K562 (cell line): ENCODE data around the gene PLEKHM3. TPM values are rescaled to one million over a fixed set of nuclear protein-coding genes. Genes with fewer than 3 reads are reported as not detected.

Experiments
- ARID4B ChIP-seq: sonication (generic); formaldehyde crosslinking; IDR thresholded peaks from 2 replicates; pipeline ENCODE4 v1.8.0; 2022; ENCODE audit warnings: mild to moderate bottlenecking, missing genetic modification reagents
- BACH1 ChIP-seq: fragments of 200-800 bp; sonication (Bioruptor generic); IDR thresholded peaks from 2 replicates; pipeline ENCODE4 v1.6.1; 2016; ENCODE audit warnings: missing genetic modification characterization, missing compliant biosample characterization
- MTA3 ChIP-seq: fragments of 450-650 bp; formaldehyde crosslinking; IDR thresholded peaks from 2 replicates; pipeline ENCODE4 v1.6.1; 2017; ENCODE audit warnings: mild to moderate bottlenecking, borderline replicate concordance
- REST ChIP-seq, 2 experiments: fragments of 450-650 bp; formaldehyde crosslinking in 1 of 2; IDR thresholded peaks; 2 replicates each; pipeline versions ENCODE4 v1.4.0 to v1.6.1; 2014 to 2020; ENCODE audit warnings: mild to moderate bottlenecking in 2 of 2, borderline replicate concordance in 1 of 2, low read depth in 1 of 2
- RHOXF2B ChIP-seq: fragments of 250-450 bp; sonication (Bioruptor Pico); conservative IDR thresholded peaks from 2 replicates; pipeline ENCODE4 v1.5.1; 2021
- ZBTB26 ChIP-seq: fragments of 450-650 bp; formaldehyde crosslinking; IDR thresholded peaks from 2 replicates; pipeline ENCODE4 v1.4.0; 2022; ENCODE audit warnings: missing genetic modification characterization
- ZNF518B ChIP-seq: fragments of 250-450 bp; sonication (Bioruptor Pico); IDR thresholded peaks from 2 replicates; pipeline ENCODE4 v1.5.0; 2021; ENCODE audit warnings: mild to moderate bottlenecking, moderate library complexity
- ZNF707 ChIP-seq: fragments of 250-450 bp; sonication (Bioruptor Pico); conservative IDR thresholded peaks from 2 replicates; pipeline ENCODE4 v1.8.0; 2022; ENCODE audit warnings: inconsistent platforms, mild to moderate bottlenecking, moderate library complexity
- polyA plus RNA-seq, 8 experiments: library from polyadenylated mRNA; depleted of rRNA in 4 of 8; stranded (reverse) in 5 of 8; unstranded in 3 of 8; fragments of >200 nt; fragmentation: Nextera tagmentation in 2 of 8; fragmentation: Illumina TruSeq in 1 of 8; extraction: Ambion mirVana in 2 of 8; extraction: Trizol in 1 of 8; gene quantifications; 2 replicates each; pipeline versions ENCODE4 v1.2.1 to v1.2.3, GENCODE V29; 2011 to 2014; ENCODE audit warnings: inconsistent platforms in 1 of 8, missing spikeins in 1 of 8
- total RNA-seq, 7 experiments: library from RNA; depleted of rRNA in 6 of 7; stranded (reverse); fragments of >200 nt in 6 of 7; fragmentation: Illumina TruSeq in 2 of 7; extraction: Trizol in 2 of 7; gene quantifications; 2 replicates each; pipeline versions ENCODE4 v1.2.1 to v1.2.3, GENCODE V29; 2011 to 2021; ENCODE audit warnings: low replicate concordance in 1 of 7

Gene PLEKHM3
- total and polyA plus RNA-seq, 9 of the 15 experiments (the other 6 are each of a cell fraction or from before 2014, with no cell fraction given): 0.24 to 1.6 (median 1.0) TPM

GRCh38 chr2:207772081-207772843, 253.1 kb downstream of the PLEKHM3 start (continued):
- peak; percentile 100 for TF ChIP-seq BACH1
- no peak for TF ChIP-seq ARID4B (CRISPR knock-in tag)
- peak; percentile 98 for TF ChIP-seq RHOXF2B (CRISPR knock-in tag)
- peak; percentile 89; the same call in 1 of the 2 replicates for TF ChIP-seq ZNF518B (CRISPR knock-in tag)
- TF ChIP-seq ZBTB26 (CRISPR knock-in tag): peak; percentile 99
- peak; percentile 95 for TF ChIP-seq ZNF707
- no peak for TF ChIP-seq REST (IDR thresholded peaks at IDR 0.05; ENCODE audit: borderline replicate concordance)
- peak; percentile 91 for TF ChIP-seq REST (CRISPR knock-in tag; IDR thresholded peaks at IDR 0.05; ENCODE audit: low read depth)
- TF ChIP-seq MTA3: peak; percentile 69; the same call in 1 of the 2 replicates
